Naive thymus-derived CD8-positive, alpha-beta T cell (primary cell): ENCODE results near the gene HOXA9. TPM values are rescaled to one million over a fixed set of nuclear protein-coding genes. Genes with fewer than 3 reads are reported as not detected.

ENCODE experiments used
- ATAC-seq, 2 donors: fragments of 150-1000 bp; cut with Tn5 transposase in 1 of 2; sonication (Bioruptor Pico), chemical (Tn5 transposase) in 1 of 2; 1 replicate in 1 of 2; 2 replicates in 1 of 2; pipeline ENCODE4 v1.10.0; 2021; ENCODE audit warnings: mild to moderate bottlenecking in 2 of 2, moderate library complexity in 2 of 2
- POLR2A ChIA-PET: fragments of 350-600 bp; sonication (Branson Sonifier 250); formaldehyde crosslinking; loops from one replicate; lab custom pipeline; 2021; ENCODE audit warnings: antibody characterized with exemption; lab: Charles Lee
- DNase-seq, 10 donors: peaks; one replicate each; pipeline versions ENCODE4 v3.0.0 to v3.0.0-alpha.2; 2020 to 2022
- H3K27ac Mint-ChIP-seq, 10 donors: one replicate each; pipeline ENCODE4 v1.8.0; 2020 to 2022; ENCODE audit warnings: mild to moderate bottlenecking in 10 of 10, mixed read lengths in 10 of 10, moderate library complexity in 4 of 10, inconsistent platforms in 1 of 10
- H3K27me3 Mint-ChIP-seq, 5 donors: one replicate each; pipeline ENCODE4 v1.8.0; 2021 to 2022; ENCODE audit warnings: mixed read lengths in 5 of 5
- H3K36me3 Mint-ChIP-seq, 3 donors: one replicate each; pipeline ENCODE4 v1.8.0; 2020 to 2022; ENCODE audit warnings: mixed read lengths in 3 of 3, mild to moderate bottlenecking in 2 of 3, inconsistent platforms in 1 of 3
- H3K4me1 Mint-ChIP-seq, 4 donors: one replicate each; pipeline ENCODE4 v1.8.0; 2021 to 2022; ENCODE audit warnings: mixed read lengths in 4 of 4
- H3K4me3 Mint-ChIP-seq, 10 donors: one replicate each; pipeline ENCODE4 v1.8.0; 2020 to 2022; ENCODE audit warnings: mild to moderate bottlenecking in 10 of 10, mixed read lengths in 10 of 10, moderate library complexity in 6 of 10, inconsistent platforms in 1 of 10
- H3K9me3 Mint-ChIP-seq, 9 donors: one replicate each; pipeline ENCODE4 v1.8.0; 2020 to 2022; ENCODE audit warnings: mixed read lengths in 9 of 9, mild to moderate bottlenecking in 3 of 9, inconsistent platforms in 1 of 9, moderate library complexity in 1 of 9
- polyA plus RNA-seq, 3 donors: library from polyadenylated mRNA; unstranded; fragments of 300-500 nt; fragmentation: Illumina TruSeq; gene quantifications; one replicate each; pipeline ENCODE4 v1.2.3, GENCODE V29; 2021
- total RNA-seq, 8 experiments: library from RNA in 2 of 8; stranded (reverse) in 2 of 8; gene quantifications; one replicate each; pipeline ENCODE4 v1.2.3 and lab custom pipeline; 2021 to 2026

HOXA9 gene
- total and polyA plus RNA-seq, 5 experiments from 2014 or later = 0.16 TPM; not detected in 4

DNA sequence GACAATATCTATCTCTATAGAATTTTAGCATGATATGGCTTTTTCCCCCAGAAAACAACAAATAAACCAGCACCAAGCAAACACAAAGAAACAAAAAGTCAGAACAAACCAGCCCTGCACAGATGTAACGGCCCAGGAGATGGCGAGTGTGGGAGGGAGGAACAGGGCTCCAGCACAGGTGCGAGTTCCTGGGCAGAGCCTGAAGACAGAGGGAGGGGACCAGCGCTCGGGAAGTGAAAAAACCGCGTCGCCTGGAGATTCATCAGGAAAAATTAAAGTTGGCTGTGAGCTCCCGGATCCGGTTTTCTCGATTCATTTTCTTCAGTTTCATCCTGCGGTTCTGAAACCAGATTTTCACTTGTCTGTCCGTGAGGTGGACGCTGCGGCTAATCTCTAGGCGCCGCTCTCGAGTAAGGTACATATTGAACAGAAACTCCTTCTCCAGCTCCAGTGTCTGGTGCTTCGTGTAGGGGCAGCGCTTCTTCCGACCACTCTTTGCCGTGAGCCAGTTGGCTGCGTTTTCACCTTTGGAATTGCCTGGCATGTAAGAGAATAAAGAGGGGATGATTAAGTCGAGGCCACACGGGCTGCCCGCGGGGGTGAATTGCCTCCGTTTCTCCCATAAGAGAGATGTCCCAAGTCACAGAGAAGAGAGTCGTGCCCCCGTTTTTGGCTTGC lies 6.4 kb upstream of the HOXA9 start:
- POLR2A ChIA-PET = interaction anchor here (1.2 to 2.8 kb wide), 3 partner anchors 13 to 21 kb away, joined by 3 to 18 read pairs (median 4); partner anchors contain the start of gene HOXA11
- ATAC-seq (no peak), DNase-seq (peak in 2 of 10 donors; percentile 17 to 57)
- Mint-ChIP-seq H3K4me1 (peaks cover 19 to 48% (median 36%) of the 10 kb centered on the region in 4 donors), H3K27ac (peak overlapping the region in 4 of 10 donors; percentile 5 to 89 (median 41)), H3K27me3 (peaks cover 38 to 83% (median 67%) of the 10 kb centered on the region in 5 donors), H3K9me3 (peaks cover 0 to 5% (median 0%) of the 10 kb centered on the region in 9 donors), H3K36me3 (peaks cover 0 to 7% (median 4%) of the 10 kb centered on the region in 3 donors), H3K4me3 (peak overlapping the region; percentile 55 to 78 (median 70))

DNA sequence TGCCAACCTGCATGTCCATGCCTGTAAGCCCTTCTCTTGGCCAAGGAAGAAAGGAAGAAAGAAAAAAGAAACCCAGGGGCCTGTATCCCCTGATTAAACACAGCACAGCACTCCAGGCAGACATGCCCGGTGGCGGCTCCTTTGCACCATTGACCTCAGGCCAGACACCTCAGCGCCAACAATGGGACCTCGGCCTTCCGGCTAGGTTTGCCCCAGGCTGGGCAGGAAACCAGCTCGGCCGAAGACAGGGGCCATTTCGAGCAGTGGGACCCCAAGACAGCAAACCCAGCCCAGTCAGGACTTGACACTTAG lies 5.9 kb upstream of the HOXA9 start:
- peak in 1 of 10 donors; percentile 9 for DNase-seq

DNA sequence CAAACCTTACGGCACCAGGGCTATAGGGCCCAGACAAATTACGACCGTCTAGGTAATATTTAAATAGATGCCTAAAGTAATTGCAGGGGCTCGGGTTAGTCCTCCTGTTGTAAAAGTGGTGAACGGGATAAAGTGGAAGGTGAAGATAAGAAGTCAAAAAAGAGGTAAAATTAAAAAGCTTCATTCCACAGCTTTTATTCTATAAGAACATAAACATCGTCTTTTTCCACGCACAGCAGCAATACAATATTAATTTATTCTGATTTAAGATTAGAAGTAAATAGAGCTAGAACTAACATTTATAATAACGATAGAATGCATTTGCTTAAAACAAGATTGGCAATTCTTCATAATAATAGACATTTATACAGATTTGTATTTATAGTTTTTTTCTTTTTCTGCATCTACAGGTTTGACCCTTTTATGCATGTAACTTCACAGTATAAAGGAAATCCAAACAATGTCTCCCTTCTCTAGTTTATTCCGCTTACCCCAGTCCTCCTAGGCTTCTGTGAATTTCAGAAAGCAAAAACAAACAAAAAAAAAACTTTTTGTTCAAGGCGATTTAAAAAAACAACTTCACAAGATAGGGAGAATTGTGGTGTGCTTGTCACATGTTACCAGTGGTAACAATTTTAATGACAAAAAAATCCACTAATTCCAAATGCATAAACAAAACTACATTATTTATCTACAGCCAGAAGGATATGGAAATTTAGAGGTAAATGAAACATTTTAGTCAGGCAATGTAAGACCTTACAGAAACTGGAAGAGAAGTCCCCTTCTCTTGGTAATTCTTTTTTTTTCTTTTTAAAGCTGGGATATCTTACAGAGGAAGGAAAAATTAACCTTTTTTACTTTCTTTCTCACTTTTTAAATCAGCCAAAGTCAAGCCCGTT lies 5.3 kb upstream of the HOXA9 start:
- H3K4me3 Mint-ChIP-seq = peak overlapping the region in 4 of 10 donors; percentile 29 to 52 (median 40)
- H3K9me3 Mint-ChIP-seq = peaks cover 0 to 6% (median 0%) of the 10 kb centered on the region in 9 donors
- peak overlapping the region in 2 of 10 donors; percentile 16 to 40 for H3K27ac Mint-ChIP-seq
- POLR2A ChIA-PET = interaction anchor here (0.6 kb wide), 1 partner anchor 22 kb away, joined by 3 read pairs; no protein-coding TSS in a partner anchor
- peaks cover 37 to 83% (median 59%) of the 10 kb centered on the region in 5 donors for H3K27me3 Mint-ChIP-seq
- no peak for ATAC-seq
- peaks cover 0 to 7% (median 4%) of the 10 kb centered on the region in 3 donors for H3K36me3 Mint-ChIP-seq
- DNase-seq = no peak
- peaks cover 19 to 59% (median 43%) of the 10 kb centered on the region in 4 donors for H3K4me1 Mint-ChIP-seq

More for the DNA sequence above, 5.9 kb upstream of the HOXA9 start:
- POLR2A ChIA-PET = interaction anchor here (1.2 to 2.8 kb wide), 2 partner anchors 13 to 16 kb away, joined by 3 to 18 read pairs; partner anchors contain the start of gene HOXA11
- H3K36me3 Mint-ChIP-seq = peaks cover 0 to 7% (median 4%) of the 10 kb centered on the region in 3 donors
- peaks cover 0 to 5% (median 0%) of the 10 kb centered on the region in 9 donors for H3K9me3 Mint-ChIP-seq
- H3K4me3 Mint-ChIP-seq = peak overlapping the region in 6 of 10 donors; percentile 8 to 75 (median 34)
- peaks cover 34 to 83% (median 62%) of the 10 kb centered on the region in 5 donors for H3K27me3 Mint-ChIP-seq
- H3K4me1 Mint-ChIP-seq = peaks cover 19 to 53% (median 39%) of the 10 kb centered on the region in 4 donors
- peak overlapping the region in 1 of 10 donors; percentile 21 for H3K27ac Mint-ChIP-seq
- ATAC-seq = no peak

- POLR2A ChIA-PET = no interaction called here
- Mint-ChIP-seq H3K9me3 (peaks cover 0 to 8% (median 0%) of the 10 kb centered on the region in 9 donors), H3K27ac (peak overlapping the region in 3 of 10 donors; percentile 40 to 71 (median 53)), H3K4me1 (peaks cover 20 to 60% (median 45%) of the 10 kb centered on the region in 4 donors), H3K36me3 (peaks cover 0 to 7% (median 4%) of the 10 kb centered on the region in 3 donors), H3K27me3 (peaks cover 33 to 82% (median 56%) of the 10 kb centered on the region in 5 donors), H3K4me3 (peak overlapping the region in 8 of 10 donors; percentile 29 to 52 (median 35))
- peak; percentile 2 to 15 for ATAC-seq
- peak in 1 of 10 donors; percentile 24 for DNase-seq
These were observed 4.5 kb upstream of the HOXA9 start for GRCh38 chr7:27169658-27170425.

DNA sequence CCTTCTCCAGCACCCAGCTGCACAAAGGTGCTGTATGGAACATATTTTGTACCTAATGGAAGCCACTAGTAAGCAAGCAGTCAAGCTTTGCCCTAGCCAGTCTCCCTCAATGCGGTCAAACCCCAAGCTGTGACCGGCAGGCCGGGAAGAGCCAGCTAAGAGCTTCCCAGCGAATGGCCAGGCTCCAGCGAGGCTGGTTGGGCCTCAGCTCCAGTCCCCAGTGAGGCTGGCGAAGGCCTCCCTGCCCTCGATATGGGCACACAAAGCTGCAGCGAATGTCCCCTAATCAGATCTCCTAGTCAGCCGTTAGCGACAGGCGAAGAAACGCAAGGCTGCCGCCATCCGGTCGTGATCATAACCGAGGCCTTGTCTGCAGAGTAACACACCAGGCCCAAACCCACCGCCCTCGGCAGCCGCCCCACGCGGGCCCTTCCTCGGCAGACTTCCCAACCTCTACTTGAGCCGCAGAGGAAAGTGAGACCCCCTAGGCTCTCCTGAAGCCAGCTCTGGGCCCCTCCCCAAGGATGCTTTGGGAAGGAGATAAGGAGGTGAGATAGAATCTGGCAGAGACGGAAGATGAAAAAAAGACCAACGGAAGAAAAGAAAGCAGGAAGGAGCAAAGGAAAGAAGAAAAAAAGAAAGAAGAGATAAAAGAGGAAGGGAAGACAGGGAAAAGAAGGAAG lies 3.1 kb upstream of the HOXA9 start:
- Mint-ChIP-seq H3K36me3 (peaks cover 0 to 7% (median 4%) of the 10 kb centered on the region in 3 donors), H3K4me1 (peaks cover 24 to 72% (median 51%) of the 10 kb centered on the region in 4 donors), H3K27ac (peak overlapping the region in 6 of 10 donors; percentile 5 to 96 (median 52)), H3K4me3 (peak overlapping the region; percentile 22 to 80 (median 56)), H3K9me3 (peaks cover 0 to 8% (median 0%) of the 10 kb centered on the region in 9 donors), H3K27me3 (peaks cover 41 to 89% (median 64%) of the 10 kb centered on the region in 5 donors)
- POLR2A ChIA-PET = interaction anchor here (0.8 to 1.2 kb wide), 2 partner anchors 16 to 18 kb away, joined by 3 to 4 read pairs; no protein-coding TSS in a partner anchor
- peak in 1 of 2 donors; percentile 23 for ATAC-seq
- DNase-seq = peak in 2 of 10 donors; percentile 52 to 68

GRCh38 chr7:27167916-27168264 lies 2.6 kb upstream of the HOXA9 start:
- POLR2A ChIA-PET = interaction anchor here (0.8 to 1.2 kb wide), 2 partner anchors 16 to 18 kb away, joined by 3 to 4 read pairs; no protein-coding TSS in a partner anchor
- Mint-ChIP-seq H3K4me1 (peaks cover 24 to 72% (median 51%) of the 10 kb centered on the region in 4 donors), H3K27ac (peak overlapping the region in 3 of 10 donors; percentile 13 to 96 (median 91)), H3K36me3 (peaks cover 0 to 7% (median 4%) of the 10 kb centered on the region in 3 donors), H3K4me3 (peak overlapping the region in 4 of 10 donors; percentile 37 to 65 (median 52)), H3K9me3 (peaks cover 0 to 8% (median 0%) of the 10 kb centered on the region in 9 donors), H3K27me3 (peaks cover 45 to 95% (median 69%) of the 10 kb centered on the region in 5 donors)
- DNase-seq (peak in 1 of 10 donors; percentile 6), ATAC-seq (no peak)

DNA sequence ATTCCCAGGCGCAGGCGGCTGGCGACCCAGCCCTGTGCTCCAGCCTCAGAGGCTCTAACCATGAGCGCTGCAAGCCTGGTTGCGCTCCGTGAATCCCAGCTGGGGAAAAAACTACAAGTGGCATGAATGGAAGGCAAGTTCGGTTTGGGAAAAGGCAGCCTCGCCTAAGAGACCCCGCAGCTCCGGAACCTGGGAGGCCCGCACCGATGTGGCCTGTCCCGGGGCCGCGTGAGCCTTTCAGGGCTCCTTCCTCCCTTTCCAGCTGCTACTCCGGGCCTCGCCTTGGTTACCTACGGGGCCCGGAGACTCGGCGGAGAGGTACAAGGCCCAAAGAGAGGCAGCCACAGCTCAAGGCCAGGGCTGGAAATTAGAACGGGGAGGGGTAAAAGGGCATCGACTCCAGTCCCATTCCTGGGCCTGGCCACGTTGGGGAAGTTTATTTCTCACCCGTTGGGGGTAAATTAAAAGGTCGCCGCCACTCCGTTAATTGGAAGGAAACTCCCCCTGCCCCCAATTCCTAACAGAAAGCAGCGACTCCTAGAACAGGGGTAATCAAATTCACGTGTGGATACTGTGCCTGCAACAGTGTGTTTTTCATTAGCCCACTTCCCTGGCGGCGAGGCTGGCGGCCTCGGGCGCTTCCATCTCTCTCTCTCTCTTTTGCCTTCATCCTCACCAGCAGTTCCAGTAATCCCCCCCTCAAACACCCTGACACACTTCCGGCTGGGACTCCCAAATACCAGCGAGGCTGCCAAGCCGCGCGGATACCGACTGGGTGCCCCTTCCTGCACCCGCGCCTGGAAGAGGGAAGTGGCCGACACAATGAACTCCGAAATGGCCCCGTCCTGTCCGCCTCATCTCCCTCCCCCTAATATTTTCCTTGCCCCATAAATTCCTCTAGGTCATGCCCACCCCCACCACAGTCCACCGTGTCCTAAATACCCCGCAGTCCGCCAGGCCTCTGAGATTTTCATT lies 1.5 kb upstream of the HOXA9 start:
- DNase-seq (no peak), ATAC-seq (no peak)
- peaks cover 0 to 2% (median 1%) of the 10 kb centered on the region in 3 donors for H3K36me3 Mint-ChIP-seq
- H3K27me3 Mint-ChIP-seq = peaks cover 42 to 95% (median 71%) of the 10 kb centered on the region in 5 donors
- H3K4me1 Mint-ChIP-seq = peaks cover 18 to 64% (median 44%) of the 10 kb centered on the region in 4 donors
- peak overlapping the region in 9 of 10 donors; percentile 26 to 76 (median 52) for H3K4me3 Mint-ChIP-seq
- peaks cover 0 to 8% (median 0%) of the 10 kb centered on the region in 9 donors for H3K9me3 Mint-ChIP-seq
- POLR2A ChIA-PET = no interaction called here
- peak overlapping the region in 4 of 10 donors; percentile 7 to 88 (median 81) for H3K27ac Mint-ChIP-seq

- Mint-ChIP-seq H3K4me1 (peaks cover 17 to 60% (median 41%) of the 10 kb centered on the region in 4 donors), H3K4me3 (peak overlapping the region in 8 of 10 donors; percentile 43 to 81 (median 71))
- DNase-seq = peak in 1 of 10 donors; percentile 54
These were observed 726 bp upstream of the HOXA9 start for GRCh38 chr7:27165996-27166530.

GRCh38 chr7:27164367-27165088 lies 809 bp downstream of the HOXA9 start:
- Mint-ChIP-seq H3K4me1 (peaks cover 18 to 65% (median 43%) of the 10 kb centered on the region in 4 donors), H3K4me3 (peak overlapping the region in 9 of 10 donors; percentile 9 to 56 (median 37))

More at GRCh38 chr7:27165996-27166530, 726 bp upstream of the HOXA9 start:
- Mint-ChIP-seq H3K27ac (peak overlapping the region in 3 of 10 donors; percentile 81 to 91 (median 88)), H3K27me3 (peaks cover 39 to 89% (median 65%) of the 10 kb centered on the region in 5 donors), H3K9me3 (peaks cover 0 to 8% (median 0%) of the 10 kb centered on the region in 9 donors), H3K36me3 (peaks cover 0 to 2% (median 0%) of the 10 kb centered on the region in 3 donors)
- POLR2A ChIA-PET = interaction anchor here (0.5 kb wide), 1 partner anchor 45 kb away, joined by 3 read pairs; no protein-coding TSS in a partner anchor
- ATAC-seq = no peak

More at GRCh38 chr7:27164367-27165088, 809 bp downstream of the HOXA9 start:
- Mint-ChIP-seq H3K27ac (peak overlapping the region in 2 of 10 donors; percentile 63 to 91), H3K9me3 (peaks cover 0 to 8% (median 0%) of the 10 kb centered on the region in 9 donors), H3K36me3 (peaks cover 0 to 2% (median 0%) of the 10 kb centered on the region in 3 donors), H3K27me3 (peaks cover 41 to 84% (median 63%) of the 10 kb centered on the region in 5 donors)
- DNase-seq (peak in 1 of 10 donors; percentile 59), ATAC-seq (no peak)
- POLR2A ChIA-PET = interaction anchor here (0.6 kb wide), 1 partner anchor 20 kb away, joined by 3 read pairs; the partner anchor contains the start of gene HOXA11
